ENCODE measurements around the gene FAM170B.

- TF ChIP-seq CTCF (conservative IDR thresholded peaks at IDR 0.05; ENCODE audit: low read length), result no peak
- TF ChIP-seq EZH2phosphoT487 (IDR thresholded peaks at IDR 0.05; ENCODE audit: borderline replicate concordance), result no peak
Observed at GRCh38 chr10:49172777-49173132, 38.9 kb upstream of the FAM170B start.

Measured in Loucy (cell line).